GM12878 (cell line): ENCODE data around the gene NOL3. TPM values are rescaled to one million over a fixed set of nuclear protein-coding genes. Genes with fewer than 3 reads are reported as not detected.

Experiments used
- ATAC-seq: fragments of 200-7000 bp; cut with Tn5 transposase; 3 replicates; pipeline ENCODE4 v1.9.1; 2020; ENCODE audit warnings: mild to moderate bottlenecking, moderate library complexity
- BruUV-seq: library from RNA; stranded (reverse); fragments of 400-500 nt; replicated peaks from 2 replicates; lab custom pipeline; 2021; lab: Mats Ljungman, UMichigan
- CTCF ChIA-PET: fragments of 300-600 bp; sonication (Branson Sonifier 250); formaldehyde crosslinking; extraction: SDS; loops from one replicate; lab custom pipeline; 2021; ENCODE audit warnings: inconsistent platforms; lab: Yijun Ruan, JAX
- POLR2A ChIA-PET: fragments of 350-600 bp; formaldehyde crosslinking; extraction: SDS; loops from one replicate; lab custom pipeline; 2021; ENCODE audit warnings: inconsistent platforms; lab: Charles Lee
- RAD21 ChIA-PET: fragments of 300-600 bp; sonication (Branson Sonifier 250); formaldehyde crosslinking; loops from one replicate; lab custom pipeline; 2023; ENCODE audit warnings: antibody characterized with exemption; ENCODE audit not compliant: unreplicated experiment; lab: Charles Lee
- SMC1A ChIA-PET: fragments of 300-600 bp; sonication (Branson Sonifier 250); formaldehyde crosslinking; loops from one replicate; lab custom pipeline; 2023; ENCODE audit not compliant: unreplicated experiment, uncharacterized antibody; lab: Charles Lee
- DNase-seq: peaks from one replicate; pipeline ENCODE4 v3.0.0-alpha.2; 2011; ENCODE audit warnings: low read depth, low spot score
- FAIRE-seq: peaks from 3 replicates; lab custom pipeline; 2011; peaks lifted over from hg19 to GRCh38; lab: Jason Lieb, UNC
- H2AFZ ChIP-seq: 2 replicates; pipeline ENCODE4 v1.6.0; 2011; ENCODE audit warnings: low read depth, low read length, control low read depth; ENCODE audit not compliant: control insufficient read depth
- H3K27ac ChIP-seq: 2 replicates; pipeline ENCODE4 v1.5.1; 2011; ENCODE audit warnings: control low read depth; ENCODE audit not compliant: control insufficient read depth, insufficient read depth
- H3K27me3 ChIP-seq, 2 experiments: replicated peaks in 1 of 2; 2 replicates each; pipeline versions ENCODE4 v1.6.0 to v1.6.1; 2011; ENCODE audit warnings: low read length in 1 of 2; ENCODE audit not compliant: control insufficient read depth in 2 of 2, insufficient read depth in 2 of 2
- H3K36me3 ChIP-seq, 2 experiments: 2 replicates each; pipeline ENCODE4 v1.5.1; 2011; ENCODE audit warnings: low read length in 1 of 2; ENCODE audit not compliant: control insufficient read depth in 2 of 2, insufficient read depth in 2 of 2
- H3K4me1 ChIP-seq: 2 replicates; pipeline ENCODE4 v1.6.1; 2011; ENCODE audit warnings: mild to moderate bottlenecking, low read length, moderate library complexity, mixed read lengths; ENCODE audit not compliant: control insufficient read depth, insufficient read depth
- H3K4me2 ChIP-seq: 2 replicates; pipeline ENCODE4 v1.6.0; 2011; ENCODE audit warnings: control low read depth; ENCODE audit not compliant: control insufficient read depth, insufficient read depth
- H3K4me3 ChIP-seq: fragments of 200-600 bp; sonication (generic); 2 replicates; pipeline ENCODE4 v1.5.1; 2016
- H3K79me2 ChIP-seq: 2 replicates; pipeline ENCODE4 v1.6.0; 2011; ENCODE audit warnings: low read length; ENCODE audit not compliant: control insufficient read depth, insufficient read depth
- H3K9ac ChIP-seq: 2 replicates; pipeline ENCODE4 v1.8.0; 2011; ENCODE audit warnings: low read length, control low read depth, mixed read lengths; ENCODE audit not compliant: control insufficient read depth, insufficient read depth
- H3K9me3 ChIP-seq: replicated peaks from 3 replicates; pipeline ENCODE4 v1.5.1; 2011; ENCODE audit warnings: mild to moderate bottlenecking, low read length; ENCODE audit not compliant: control insufficient read depth, insufficient read depth
- H4K20me1 ChIP-seq: 2 replicates; pipeline ENCODE4 v1.6.0; 2011; ENCODE audit not compliant: control insufficient read depth, insufficient read depth
- BACH1 ChIP-seq: fragments of 450-650 bp; IDR thresholded peaks from 2 replicates; pipeline ENCODE4 v1.6.1; 2017; ENCODE audit warnings: mild to moderate bottlenecking, borderline replicate concordance
- CHD2 ChIP-seq: IDR thresholded peaks from 2 replicates; pipeline ENCODE4 v1.6.1; 2011; ENCODE audit warnings: low read depth, low read length, improper control_type of control experiment, borderline replicate concordance
- FOXM1 ChIP-seq: IDR thresholded peaks from 2 replicates; pipeline ENCODE4 v1.6.1; 2012; ENCODE audit warnings: low read depth, mild to moderate bottlenecking, inconsistent platforms, low read length, moderate library complexity
- IRF3 ChIP-seq: fragments of 450-650 bp; IDR thresholded peaks from 2 replicates; pipeline ENCODE4 v1.6.1; 2014; ENCODE audit warnings: mild to moderate bottlenecking
- MYC ChIP-seq: IDR thresholded peaks from 2 replicates; pipeline ENCODE4 v1.6.1; 2011; ENCODE audit warnings: mild to moderate bottlenecking, low read length, moderate library complexity, inconsistent platforms; ENCODE audit not compliant: insufficient read depth, insufficient replicate concordance, insufficient read length, severe bottlenecking
- NKRF ChIP-seq: fragments of 450-650 bp; conservative IDR thresholded peaks from 2 replicates; pipeline ENCODE4 v1.6.1; 2017; ENCODE audit warnings: mild to moderate bottlenecking, moderate library complexity
- NR2C2 ChIP-seq: IDR thresholded peaks from 2 replicates; pipeline ENCODE4 v1.6.1; 2011; ENCODE audit warnings: borderline replicate concordance, low read depth; ENCODE audit not compliant: control insufficient read depth, insufficient read length
- PKNOX1 ChIP-seq: fragments of 450-650 bp; IDR thresholded peaks from 2 replicates; pipeline ENCODE4 v1.6.1; 2016; ENCODE audit warnings: mild to moderate bottlenecking
- RAD21 ChIP-seq: IDR thresholded peaks from 2 replicates; pipeline ENCODE4 v1.6.1; 2011; ENCODE audit warnings: mild to moderate bottlenecking, low read depth, low read length, moderate library complexity; ENCODE audit not compliant: insufficient read depth
- RELA ChIP-seq: fragments of 450-650 bp; IDR thresholded peaks from 2 replicates; pipeline ENCODE4 v1.8.0; 2014; ENCODE audit warnings: borderline replicate concordance; ENCODE audit not compliant: partially characterized antibody
- SPI1 ChIP-seq: IDR thresholded peaks from 2 replicates; pipeline ENCODE4 v1.6.1; 2011; ENCODE audit warnings: low read depth, mild to moderate bottlenecking, low read length, moderate library complexity, borderline replicate concordance; ENCODE audit not compliant: insufficient read depth
- SREBF1 ChIP-seq: IDR thresholded peaks from 2 replicates; pipeline ENCODE4 v1.6.1; 2012; ENCODE audit warnings: mild to moderate bottlenecking, low read length
- STAT3 ChIP-seq: IDR thresholded peaks from 2 replicates; pipeline ENCODE4 v1.6.1; 2011; ENCODE audit warnings: low read depth, low read length, improper control_type of control experiment
- TAF1 ChIP-seq: IDR thresholded peaks from 2 replicates; pipeline ENCODE4 v1.6.1; 2011; ENCODE audit warnings: mild to moderate bottlenecking, low read depth, low read length, borderline replicate concordance
- TARDBP ChIP-seq: IDR thresholded peaks from 2 replicates; pipeline ENCODE4 v1.6.1; 2016; ENCODE audit warnings: borderline replicate concordance
- WGBS: methylation state at CpG from one replicate; pipeline ENCODE4 v1.1.6; 2016; ENCODE audit warnings: low lambda C conversion rate; ENCODE audit not compliant: insufficient replicate concordance, insufficient coverage; ENCODE audit errors: missing lambda C conversion rate; 5-methylcytosine and 5-hydroxymethylcytosine counted together
- in situ Hi-C: fragments of 300-500 bp; cut with MboI; formaldehyde crosslinking; loops from 9 replicates; pipeline ENCODE4 v1.14.3; 2018; ENCODE audit warnings: mixed read lengths
- intact Hi-C: fragments of 100-400 bp; cut with micrococcal nuclease; formaldehyde crosslinking; loops from one replicate; pipeline ENCODE4 v1.14.2; 2022; ENCODE audit not compliant: unreplicated experiment
- polyA plus RNA-seq, 11 experiments: library from polyadenylated mRNA; depleted of rRNA in 4 of 11; unstranded in 6 of 11; stranded (reverse) in 5 of 11; fragments of >200 nt; fragmentation: Nextera tagmentation in 4 of 11; fragmentation: Illumina TruSeq in 1 of 11; extraction: Ambion mirVana in 4 of 11; extraction: Trizol in 1 of 11; gene quantifications; 1 replicate in 1 of 11; 2 replicates in 10 of 11; pipeline versions ENCODE4 v1.2.1 to v1.2.3, GENCODE V29; 2011 to 2016; ENCODE audit warnings: inconsistent platforms in 2 of 11, missing spikeins in 2 of 11, low read depth in 1 of 11
- total RNA-seq, 4 experiments: library from RNA; depleted of rRNA in 3 of 4; stranded (reverse); fragments of >200 nt in 3 of 4; fragmentation: Illumina TruSeq in 1 of 4; extraction: Trizol in 1 of 4; gene quantifications; 2 replicates each; pipeline versions ENCODE4 v1.2.1 to v1.2.3, GENCODE V29; 2013 to 2021
- TF ChIP-seq, protein P1 (sequence below): IDR thresholded peaks from 2 replicates; pipeline ENCODE4 v1.6.1; 2012; ENCODE audit warnings: low read depth, low read length, improper control_type of control experiment

The NOL3 gene
- total and polyA plus RNA-seq, 10 of the 15 experiments (the other 5 are each of a cell fraction or from before 2014, with no cell fraction given): 0.31 to 18.4 (median 2.7) TPM

- FAIRE-seq (no peak), ATAC-seq (no peak), DNase-seq (no peak)
- Histone ChIP-seq H3K4me1 (no peaks in the 10 kb centered on the region), H3K4me3 (no peak overlapping the region), H3K9ac (no peak overlapping the region), H3K4me2 (no peak overlapping the region), H3K27ac (no peak overlapping the region), H3K27me3 (no peaks in the 10 kb centered on the region), H4K20me1 (no peaks in the 10 kb centered on the region), H3K36me3 (peaks cover 9 to 13% of the 10 kb centered on the region in 2 experiments), H3K9me3 (no peaks in the 10 kb centered on the region), H2AFZ (no peak overlapping the region), H3K79me2 (no peaks in the 10 kb centered on the region)
- SMC1A ChIA-PET: interaction anchor here (0.8 to 1.6 kb wide), 4 partner anchors 9 to 48 kb away, joined by 3 to 5 read pairs (median 3); no protein-coding TSS in a partner anchor
- WGBS: 97% methylated on average over 3 of the region's 3 CpGs
- RAD21 ChIA-PET: interaction anchor here (0.6 to 1.1 kb wide), 2 partner anchors 110 to 349 kb away, joined by 3 read pairs; no protein-coding TSS in a partner anchor
- CTCF ChIA-PET: interaction anchor here (1.3 to 2.2 kb wide), 6 partner anchors 9 to 112 kb away, joined by 4 to 8 read pairs (median 5); no protein-coding TSS in a partner anchor
- in situ Hi-C loops: no loop called here
- POLR2A ChIA-PET: interaction anchor here (1.1 kb wide), 1 partner anchor 9 kb away, joined by 7 read pairs; no protein-coding TSS in a partner anchor
- no TSS peak for BruUV-seq
- intact Hi-C loops: no loop called here
- no peak for TF ChIP-seq TAF1
- TF ChIP-seq, protein P1, sequence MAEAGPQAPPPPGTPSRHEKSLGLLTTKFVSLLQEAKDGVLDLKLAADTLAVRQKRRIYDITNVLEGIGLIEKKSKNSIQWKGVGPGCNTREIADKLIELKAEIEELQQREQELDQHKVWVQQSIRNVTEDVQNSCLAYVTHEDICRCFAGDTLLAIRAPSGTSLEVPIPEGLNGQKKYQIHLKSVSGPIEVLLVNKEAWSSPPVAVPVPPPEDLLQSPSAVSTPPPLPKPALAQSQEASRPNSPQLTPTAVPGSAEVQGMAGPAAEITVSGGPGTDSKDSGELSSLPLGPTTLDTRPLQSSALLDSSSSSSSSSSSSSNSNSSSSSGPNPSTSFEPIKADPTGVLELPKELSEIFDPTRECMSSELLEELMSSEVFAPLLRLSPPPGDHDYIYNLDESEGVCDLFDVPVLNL: no peak
- TF ChIP-seq FOXM1: no peak
- TF ChIP-seq SREBF1: no peak
- TF ChIP-seq PKNOX1: no peak
- TF ChIP-seq RAD21: no peak
- TF ChIP-seq CHD2: no peak
- TF ChIP-seq STAT3: no peak
- no peak for TF ChIP-seq NKRF
- no peak for TF ChIP-seq TARDBP
- TF ChIP-seq MYC: no peak
- TF ChIP-seq RELA: no peak
- TF ChIP-seq BACH1: no peak
- TF ChIP-seq SPI1: no peak
- no peak for TF ChIP-seq IRF3
- TF ChIP-seq NR2C2: no peak
Measured at GRCh38 chr16:67129422-67129821, 40.9 kb upstream of the NOL3 start.
